HG02763 (cell line): ENCODE results near the gene UTS2R.

Experiments used
- ATAC-seq: cut with Tn5 transposase; IDR thresholded peaks from one replicate; pipeline ENCODE4 v1.9.1; 2021; ENCODE audit warnings: mild to moderate bottlenecking, moderate library complexity; ENCODE audit not compliant: unreplicated experiment

The UTS2R gene

GRCh38 chr17:82386881-82387704, 15.5 kb downstream of the UTS2R start:
- no peak for ATAC-seq

- ATAC-seq, result no peak
Observed at GRCh38 chr17:82387705-82388106, 16.1 kb downstream of the UTS2R start.

GRCh38 chr17:82388223-82388921, 16.8 kb downstream of the UTS2R start:
- no peak for ATAC-seq

GRCh38 chr17:82388922-82389283, 17.3 kb downstream of the UTS2R start:
- ATAC-seq, result no peak

GRCh38 chr17:82389379-82389778, 17.8 kb downstream of the UTS2R start:
- no peak for ATAC-seq

GRCh38 chr17:82390015-82390859, 18.7 kb downstream of the UTS2R start:
- no peak for ATAC-seq

- ATAC-seq, result no peak
Observed at GRCh38 chr17:82390860-82391435, 19.4 kb downstream of the UTS2R start.

- no peak for ATAC-seq
Observed at GRCh38 chr17:82391496-82392066, 20.0 kb downstream of the UTS2R start.

GRCh38 chr17:82392209-82392920, 20.8 kb downstream of the UTS2R start:
- no peak for ATAC-seq

- ATAC-seq, result no peak
Observed at GRCh38 chr17:82392941-82393340, 21.4 kb downstream of the UTS2R start.

- no peak for ATAC-seq
Observed at GRCh38 chr17:82394278-82394677, 22.7 kb downstream of the UTS2R start.

GRCh38 chr17:82396601-82397435, 25.3 kb downstream of the UTS2R start:
- ATAC-seq, result no peak

- ATAC-seq, result no peak
Observed at GRCh38 chr17:82397449-82398335, 26.1 kb downstream of the UTS2R start.

GRCh38 chr17:82399041-82399441, 27.5 kb downstream of the UTS2R start:
- ATAC-seq, result no peak

- ATAC-seq, result no peak
Observed at GRCh38 chr17:82399601-82400101, 28.1 kb downstream of the UTS2R start.

- no peak for ATAC-seq
Observed at GRCh38 chr17:82400206-82400605, 28.6 kb downstream of the UTS2R start.

- ATAC-seq, result peak; percentile 31
Observed at GRCh38 chr17:82400830-82401229, 29.3 kb downstream of the UTS2R start.

- peak; percentile 68 for ATAC-seq
Observed at GRCh38 chr17:82402865-82403264, 31.3 kb downstream of the UTS2R start.
